GM12878 (cell line): ENCODE measurements around the gene SLC25A40. TPM values are rescaled to one million over a fixed set of nuclear protein-coding genes. Genes with fewer than 3 reads are reported as not detected.
A peak's percentile ranks its signal among the peaks of the same experiment; 100 is the strongest.

ENCODE experiments used
- ATAC-seq: fragments of 200-7000 bp; cut with Tn5 transposase; 3 replicates; pipeline ENCODE4 v1.9.1; 2020; ENCODE audit warnings: mild to moderate bottlenecking, moderate library complexity
- BruUV-seq: library from RNA; stranded (reverse); fragments of 400-500 nt; replicated peaks from 2 replicates; lab custom pipeline; 2021; lab: Mats Ljungman, UMichigan
- CTCF ChIA-PET: fragments of 300-600 bp; sonication (Branson Sonifier 250); formaldehyde crosslinking; extraction: SDS; loops from one replicate; lab custom pipeline; 2021; ENCODE audit warnings: inconsistent platforms; lab: Yijun Ruan, JAX
- POLR2A ChIA-PET: fragments of 350-600 bp; formaldehyde crosslinking; extraction: SDS; loops from one replicate; lab custom pipeline; 2021; ENCODE audit warnings: inconsistent platforms; lab: Charles Lee
- RAD21 ChIA-PET: fragments of 300-600 bp; sonication (Branson Sonifier 250); formaldehyde crosslinking; loops from one replicate; lab custom pipeline; 2023; ENCODE audit warnings: antibody characterized with exemption; ENCODE audit not compliant: unreplicated experiment; lab: Charles Lee
- SMC1A ChIA-PET: fragments of 300-600 bp; sonication (Branson Sonifier 250); formaldehyde crosslinking; loops from one replicate; lab custom pipeline; 2023; ENCODE audit not compliant: unreplicated experiment, uncharacterized antibody; lab: Charles Lee
- DNase-seq: peaks from one replicate; pipeline ENCODE4 v3.0.0-alpha.2; 2011; ENCODE audit warnings: low read depth, low spot score
- FAIRE-seq: peaks from 3 replicates; lab custom pipeline; 2011; peaks lifted over from hg19 to GRCh38; lab: Jason Lieb, UNC
- H2AFZ ChIP-seq: 2 replicates; pipeline ENCODE4 v1.6.0; 2011; ENCODE audit warnings: low read depth, low read length, control low read depth; ENCODE audit not compliant: control insufficient read depth
- H3K27ac ChIP-seq: 2 replicates; pipeline ENCODE4 v1.5.1; 2011; ENCODE audit warnings: control low read depth; ENCODE audit not compliant: control insufficient read depth, insufficient read depth
- H3K27me3 ChIP-seq, 2 experiments: replicated peaks in 1 of 2; 2 replicates each; pipeline versions ENCODE4 v1.6.0 to v1.6.1; 2011; ENCODE audit warnings: low read length in 1 of 2; ENCODE audit not compliant: control insufficient read depth in 2 of 2, insufficient read depth in 2 of 2
- H3K36me3 ChIP-seq, 2 experiments: 2 replicates each; pipeline ENCODE4 v1.5.1; 2011; ENCODE audit warnings: low read length in 1 of 2; ENCODE audit not compliant: control insufficient read depth in 2 of 2, insufficient read depth in 2 of 2
- H3K4me1 ChIP-seq: 2 replicates; pipeline ENCODE4 v1.6.1; 2011; ENCODE audit warnings: mild to moderate bottlenecking, low read length, moderate library complexity, mixed read lengths; ENCODE audit not compliant: control insufficient read depth, insufficient read depth
- H3K4me2 ChIP-seq: 2 replicates; pipeline ENCODE4 v1.6.0; 2011; ENCODE audit warnings: control low read depth; ENCODE audit not compliant: control insufficient read depth, insufficient read depth
- H3K4me3 ChIP-seq: fragments of 200-600 bp; sonication (generic); 2 replicates; pipeline ENCODE4 v1.5.1; 2016
- H3K79me2 ChIP-seq: 2 replicates; pipeline ENCODE4 v1.6.0; 2011; ENCODE audit warnings: low read length; ENCODE audit not compliant: control insufficient read depth, insufficient read depth
- H3K9ac ChIP-seq: 2 replicates; pipeline ENCODE4 v1.8.0; 2011; ENCODE audit warnings: low read length, control low read depth, mixed read lengths; ENCODE audit not compliant: control insufficient read depth, insufficient read depth
- H3K9me3 ChIP-seq: replicated peaks from 3 replicates; pipeline ENCODE4 v1.5.1; 2011; ENCODE audit warnings: mild to moderate bottlenecking, low read length; ENCODE audit not compliant: control insufficient read depth, insufficient read depth
- H4K20me1 ChIP-seq: 2 replicates; pipeline ENCODE4 v1.6.0; 2011; ENCODE audit not compliant: control insufficient read depth, insufficient read depth
- BCL3 ChIP-seq: IDR thresholded peaks from 2 replicates; pipeline ENCODE4 v1.6.1; 2011; ENCODE audit warnings: borderline replicate concordance, low read depth, mild to moderate bottlenecking, moderate library complexity, low read length; ENCODE audit not compliant: insufficient read depth, poor library complexity, severe bottlenecking
- CREB1 ChIP-seq: IDR thresholded peaks from 2 replicates; pipeline ENCODE4 v1.6.1; 2012; ENCODE audit warnings: low read depth, mild to moderate bottlenecking, inconsistent platforms
- NRF1 ChIP-seq: conservative IDR thresholded peaks from 2 replicates; pipeline ENCODE4 v1.6.1; 2011; ENCODE audit warnings: mild to moderate bottlenecking, low read depth, low read length, improper control_type of control experiment
- PKNOX1 ChIP-seq: fragments of 450-650 bp; IDR thresholded peaks from 2 replicates; pipeline ENCODE4 v1.6.1; 2016; ENCODE audit warnings: mild to moderate bottlenecking
- RUNX3 ChIP-seq: IDR thresholded peaks from 2 replicates; pipeline ENCODE4 v1.6.1; 2012; ENCODE audit warnings: low read length, inconsistent platforms
- SPI1 ChIP-seq: IDR thresholded peaks from 2 replicates; pipeline ENCODE4 v1.6.1; 2011; ENCODE audit warnings: low read depth, mild to moderate bottlenecking, low read length, moderate library complexity, borderline replicate concordance; ENCODE audit not compliant: insufficient read depth
- WGBS: methylation state at CpG from one replicate; pipeline ENCODE4 v1.1.6; 2016; ENCODE audit warnings: low lambda C conversion rate; ENCODE audit not compliant: insufficient replicate concordance, insufficient coverage; ENCODE audit errors: missing lambda C conversion rate; 5-methylcytosine and 5-hydroxymethylcytosine counted together
- in situ Hi-C: fragments of 300-500 bp; cut with MboI; formaldehyde crosslinking; loops from 9 replicates; pipeline ENCODE4 v1.14.3; 2018; ENCODE audit warnings: mixed read lengths
- intact Hi-C: fragments of 100-400 bp; cut with micrococcal nuclease; formaldehyde crosslinking; loops from one replicate; pipeline ENCODE4 v1.14.2; 2022; ENCODE audit not compliant: unreplicated experiment
- polyA plus RNA-seq, 11 experiments: library from polyadenylated mRNA; depleted of rRNA in 4 of 11; unstranded in 6 of 11; stranded (reverse) in 5 of 11; fragments of >200 nt; fragmentation: Nextera tagmentation in 4 of 11; fragmentation: Illumina TruSeq in 1 of 11; extraction: Ambion mirVana in 4 of 11; extraction: Trizol in 1 of 11; gene quantifications; 1 replicate in 1 of 11; 2 replicates in 10 of 11; pipeline versions ENCODE4 v1.2.1 to v1.2.3, GENCODE V29; 2011 to 2016; ENCODE audit warnings: inconsistent platforms in 2 of 11, missing spikeins in 2 of 11, low read depth in 1 of 11
- total RNA-seq, 4 experiments: library from RNA; depleted of rRNA in 3 of 4; stranded (reverse); fragments of >200 nt in 3 of 4; fragmentation: Illumina TruSeq in 1 of 4; extraction: Trizol in 1 of 4; gene quantifications; 2 replicates each; pipeline versions ENCODE4 v1.2.1 to v1.2.3, GENCODE V29; 2013 to 2021

The SLC25A40 gene
- total and polyA plus RNA-seq, 10 of the 15 experiments (the other 5 are each of a cell fraction or from before 2014, with no cell fraction given) = 15.8 to 60.3 (median 22.2) TPM

- TF ChIP-seq BCL3 (no peak), CREB1 (no peak)
These were observed 57.8 kb downstream of the SLC25A40 start (continued) for GRCh38 chr7:87818336-87818735.

GRCh38 chr7:87816389-87816788 is 59.8 kb downstream of the SLC25A40 start:
- DNase-seq (no peak), ATAC-seq (peak; percentile 68), FAIRE-seq (peak; percentile 59)
- H3K27me3 ChIP-seq = no peaks in the 10 kb centered on the region
- no peaks in the 10 kb centered on the region for H3K79me2 ChIP-seq
- H3K4me1 ChIP-seq = no peaks in the 10 kb centered on the region
- no peaks in the 10 kb centered on the region for H4K20me1 ChIP-seq
- WGBS = 63% methylated on average over 1 of the region's 1 CpG
- ChIA-PET POLR2A (interaction anchor here (1.0 kb wide), 1 partner anchor 14 kb away, joined by 4 read pairs; no protein-coding TSS in a partner anchor), CTCF (interaction anchor here (0.5 to 1.7 kb wide), 8 partner anchors 10 to 911 kb away, joined by 3 to 8 read pairs (median 4); no protein-coding TSS in a partner anchor), SMC1A (interaction anchor here (0.5 to 1.7 kb wide), 7 partner anchors 9 to 295 kb away, joined by 3 to 8 read pairs (median 3); no protein-coding TSS in a partner anchor), RAD21 (interaction anchor here (0.9 to 1.5 kb wide), 3 partner anchors 70 to 311 kb away, joined by 3 to 4 read pairs (median 3); no protein-coding TSS in a partner anchor)
- no peaks in the 10 kb centered on the region for H3K36me3 ChIP-seq
- H3K4me2 ChIP-seq = no peak overlapping the region
- no peak overlapping the region for H3K27ac ChIP-seq
- intact Hi-C loops (no loop called here), in situ Hi-C loops (no loop called here)
- no peak overlapping the region for H2AFZ ChIP-seq
- no peak overlapping the region for H3K9ac ChIP-seq
- BruUV-seq = no TSS peak
- TF ChIP-seq RUNX3 = peak; percentile 10; the same call in 1 of the 2 replicates
- TF ChIP-seq NRF1 = no peak
- peak; percentile 51; the same call in 1 of the 2 replicates for TF ChIP-seq PKNOX1
- TF ChIP-seq SPI1 = peak; percentile 85
- no peaks in the 10 kb centered on the region for H3K9me3 ChIP-seq
- H3K4me3 ChIP-seq = no peak overlapping the region
